Retina (tissue), 1 donor: ENCODE data around the gene GLI3.

Source experiments
- DNase-seq: peaks from one replicate; pipeline ENCODE4 v3.0.0-alpha.2; 2016

The GLI3 gene

GRCh38 chr7:42022791-42023190 is 214.2 kb downstream of the GLI3 start:
- DNase-seq = no peak

- DNase-seq = no peak
These were observed 215.0 kb downstream of the GLI3 start for GRCh38 chr7:42022056-42022455.

- DNase-seq = no peak
These were observed 215.4 kb downstream of the GLI3 start for GRCh38 chr7:42021631-42022030.

- no peak for DNase-seq
These were observed 216.9 kb downstream of the GLI3 start for GRCh38 chr7:42020061-42020460.

GRCh38 chr7:42017349-42017986 is 219.5 kb downstream of the GLI3 start:
- DNase-seq = peak; percentile 49

GRCh38 chr7:42016517-42016916 is 220.5 kb downstream of the GLI3 start:
- DNase-seq = no peak

- DNase-seq = no peak
These were observed 222.1 kb downstream of the GLI3 start for GRCh38 chr7:42014625-42015618.

GRCh38 chr7:42012786-42013360 is 224.1 kb downstream of the GLI3 start:
- no peak for DNase-seq

- DNase-seq = no peak
These were observed 224.7 kb downstream of the GLI3 start for GRCh38 chr7:42012313-42012712.

- no peak for DNase-seq
These were observed 225.2 kb downstream of the GLI3 start for GRCh38 chr7:42011846-42012245.

GRCh38 chr7:42010751-42011150 is 226.3 kb downstream of the GLI3 start:
- DNase-seq = no peak

GRCh38 chr7:42006801-42007513 is 230.1 kb downstream of the GLI3 start:
- DNase-seq = no peak

GRCh38 chr7:42002654-42003053 is 234.4 kb downstream of the GLI3 start:
- DNase-seq = no peak

- no peak for DNase-seq
These were observed 237.2 kb downstream of the GLI3 start for GRCh38 chr7:41999736-42000283.

GRCh38 chr7:41998041-41998440 is 239.0 kb downstream of the GLI3 start:
- DNase-seq = no peak

- no peak for DNase-seq
These were observed 239.9 kb downstream of the GLI3 start for GRCh38 chr7:41997151-41997550.

- no peak for DNase-seq
These were observed 240.5 kb downstream of the GLI3 start for GRCh38 chr7:41996381-41997035.

GRCh38 chr7:41995632-41996271 is 241.3 kb downstream of the GLI3 start:
- no peak for DNase-seq

- DNase-seq = no peak
These were observed 242.3 kb downstream of the GLI3 start for GRCh38 chr7:41994746-41995110.

- DNase-seq = no peak
These were observed 242.8 kb downstream of the GLI3 start for GRCh38 chr7:41994036-41994745.
